SK-N-SH treated with all-trans-retinoic acid at 6 μM for 48 hours (cell line): Measurements from ENCODE around the gene NGEF.

ENCODE experiments used
- CSDC2 ChIP-seq: fragments of 250-450 bp; sonication (Bioruptor Pico); IDR thresholded peaks from 2 replicates; pipeline ENCODE4 v1.5.0; 2020; ENCODE audit warnings: mild to moderate bottlenecking, moderate library complexity
- ZFP3 ChIP-seq: fragments of 250-450 bp; sonication (Bioruptor Pico); IDR thresholded peaks from 2 replicates; pipeline ENCODE4 v1.5.0; 2020; ENCODE audit warnings: mild to moderate bottlenecking, moderate library complexity

GRCh38 chr2:232951181-232951580, 61.9 kb downstream of the NGEF start:
- TF ChIP-seq CSDC2 = no peak
- no peak for TF ChIP-seq ZFP3 (CRISPR knock-in tag)
